PFSK-1 (cell line): Measurements from ENCODE around the gene HBP1.

ENCODE experiments used
- FOXP2 ChIP-seq: optimal IDR thresholded peaks from 2 replicates; pipeline ENCODE3; 2011; ENCODE audit warnings: borderline replicate concordance, control low read depth, inconsistent platforms; ENCODE audit not compliant: insufficient read depth; ENCODE audit errors: extremely low read length, extremely low read depth
- POLR2AphosphoS5 ChIP-seq: IDR thresholded peaks from 2 replicates; pipeline ENCODE4 v1.6.1; 2012; ENCODE audit warnings: low read depth, mild to moderate bottlenecking, control low read depth, low read length, moderate library complexity
- REST ChIP-seq, 2 experiments: IDR thresholded peaks; 2 replicates each; pipeline versions ENCODE4 v1.6.1 to v1.8.0; 2011 to 2012; ENCODE audit warnings: low read depth in 2 of 2, low read length in 2 of 2, control low read depth in 1 of 2, inconsistent platforms in 1 of 2, mild to moderate bottlenecking in 1 of 2, moderate library complexity in 1 of 2; ENCODE audit not compliant: insufficient read depth in 1 of 2
- SIN3A ChIP-seq: IDR thresholded peaks from 2 replicates; pipeline ENCODE4 v1.6.1; 2012; ENCODE audit warnings: mild to moderate bottlenecking, low read length, moderate library complexity, borderline replicate concordance; ENCODE audit not compliant: insufficient read depth
- TAF1 ChIP-seq: IDR thresholded peaks from 2 replicates; pipeline ENCODE4 v1.6.1; 2012; ENCODE audit warnings: low read length, control low read depth, borderline replicate concordance; ENCODE audit not compliant: insufficient read depth

Gene HBP1

DNA sequence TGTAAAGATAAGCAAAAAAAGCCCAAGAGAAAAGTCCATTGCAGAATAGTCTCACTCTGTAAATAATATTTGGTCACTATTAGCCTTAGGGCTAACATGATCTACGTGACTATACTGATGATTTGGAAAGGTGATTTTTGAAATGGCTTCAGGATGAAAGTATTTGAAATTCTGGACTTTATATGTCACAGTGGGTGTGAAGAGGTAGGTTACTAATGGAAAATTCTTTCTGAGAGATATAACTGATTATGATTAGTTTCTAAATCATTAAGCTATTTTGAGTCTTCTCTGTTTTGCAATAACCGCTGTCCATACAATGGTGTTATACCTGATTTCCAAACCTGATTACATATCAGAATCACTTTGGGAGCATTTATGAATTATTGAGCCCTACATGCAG, 20.1 kb upstream of the HBP1 start:
- no peak for TF ChIP-seq SIN3A
- TF ChIP-seq REST (IDR thresholded peaks at IDR 0.05; ENCODE audit: insufficient read depth in 1 of 2, low read depth in 2 of 2, low read length in 2 of 2) = no peak
- TF ChIP-seq FOXP2 = no peak
- no peak for TF ChIP-seq TAF1
- TF ChIP-seq POLR2AphosphoS5 = no peak

GRCh38 chr7:107149863-107150262, 18.9 kb upstream of the HBP1 start:
- TF ChIP-seq TAF1 = no peak
- TF ChIP-seq FOXP2 = no peak
- TF ChIP-seq POLR2AphosphoS5 = no peak
- no peak for TF ChIP-seq SIN3A
- TF ChIP-seq REST (IDR thresholded peaks at IDR 0.05; ENCODE audit: insufficient read depth in 1 of 2, low read depth in 2 of 2, low read length in 2 of 2) = no peak

GRCh38 chr7:107150375-107151073, 18.3 kb upstream of the HBP1 start:
- no peak for TF ChIP-seq SIN3A
- no peak for TF ChIP-seq FOXP2
- no peak for TF ChIP-seq REST (IDR thresholded peaks at IDR 0.05; ENCODE audit: insufficient read depth in 1 of 2, low read depth in 2 of 2, low read length in 2 of 2)
- no peak for TF ChIP-seq TAF1
- TF ChIP-seq POLR2AphosphoS5 = no peak

- TF ChIP-seq SIN3A (no peak), FOXP2 (no peak), POLR2AphosphoS5 (no peak), TAF1 (no peak), REST (IDR thresholded peaks at IDR 0.05; ENCODE audit: insufficient read depth in 1 of 2, low read depth in 2 of 2, low read length in 2 of 2) (no peak)
Measured at GRCh38 chr7:107151538-107151937, 17.3 kb upstream of the HBP1 start.

DNA sequence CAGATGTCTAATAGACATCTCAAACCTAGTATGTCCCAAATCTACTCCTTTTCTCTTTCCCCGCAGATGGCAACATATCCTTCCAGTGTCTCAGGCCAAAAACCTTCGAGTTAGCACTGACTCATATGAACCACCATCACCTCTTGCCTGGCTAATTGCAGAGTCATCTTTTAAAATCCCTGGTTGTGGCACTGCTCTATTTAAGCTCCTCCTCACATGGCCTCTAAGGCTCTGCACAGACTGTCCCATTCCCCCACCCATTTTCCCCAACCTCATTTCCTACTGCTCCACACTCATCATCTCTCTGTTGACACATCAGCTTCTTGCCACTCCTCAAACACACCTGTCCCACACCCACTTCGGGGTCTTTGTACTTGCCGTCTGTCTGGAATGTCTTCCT, 16.8 kb upstream of the HBP1 start:
- TF ChIP-seq POLR2AphosphoS5 = no peak
- TF ChIP-seq REST (IDR thresholded peaks at IDR 0.05; ENCODE audit: insufficient read depth in 1 of 2, low read depth in 2 of 2, low read length in 2 of 2) = no peak
